ENCODE data around the gene RTRAF. TPM values are rescaled to one million over a fixed set of nuclear protein-coding genes. Genes with fewer than 3 reads are reported as not detected.

RTRAF gene
- polyA plus RNA-seq, 1 donor (not counting 4 experiments of a cell fraction or from before 2014, with no cell fraction given): 255 TPM

DNA sequence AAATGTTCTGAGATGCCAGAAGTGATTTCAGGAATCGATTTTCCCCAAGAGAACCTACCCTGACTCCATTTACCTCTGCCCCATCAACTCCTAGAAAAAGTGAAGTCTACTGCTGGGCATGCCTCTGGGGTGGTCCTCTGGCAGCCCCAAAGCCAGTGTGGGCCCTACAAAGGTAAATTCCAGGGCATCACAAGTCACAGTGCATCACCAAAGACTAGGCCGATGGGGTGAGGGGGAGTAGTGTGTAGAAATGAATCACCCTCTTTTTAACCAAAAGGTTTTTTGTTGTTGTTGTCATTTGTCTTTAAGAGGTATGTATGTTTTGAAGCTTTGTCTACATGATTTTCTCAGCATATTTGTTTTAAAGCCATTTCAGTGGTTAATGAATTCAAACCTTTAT is 46.4 kb upstream of the RTRAF start:
- Histone ChIP-seq H3K4me2 (ENCODE audit: control insufficient read depth, extremely low read depth, insufficient read depth, low read depth, low read length) (no peak overlapping the region), H3K9me1 (ENCODE audit: control insufficient read depth, extremely low read depth, insufficient read depth, low read length) (no peaks in the 10 kb centered on the region), H3K36me3 (ENCODE audit: control insufficient read depth in 2 of 2, extremely low read depth in 1 of 2, insufficient read depth in 2 of 2, low read length in 2 of 2) (no peaks in the 10 kb centered on the region), H3K79me2 (ENCODE audit: control insufficient read depth, insufficient read depth, low read length) (no peaks in the 10 kb centered on the region), H3K27me3 (ENCODE audit: control insufficient read depth, extremely low read depth, insufficient read depth, low read length) (no peaks in the 10 kb centered on the region), H3K4me1 (ENCODE audit: control insufficient read depth, extremely low read depth, insufficient read depth, low read length) (no peaks in the 10 kb centered on the region), H2AFZ (ENCODE audit: control insufficient read depth, low read length) (no peak overlapping the region), H3K9ac (ENCODE audit: control insufficient read depth, extremely low read depth, insufficient read depth, low read length) (no peak overlapping the region), H3K27ac (ENCODE audit: control insufficient read depth, insufficient read depth, low read length) (no peak overlapping the region), H3K4me3 (ENCODE audit: control insufficient read depth in 2 of 3, extremely low read depth in 1 of 3, insufficient read depth in 2 of 3, low read depth in 1 of 3, low read length in 3 of 3) (no peak overlapping the region), H4K20me1 (ENCODE audit: control insufficient read depth, extremely low read depth, insufficient read depth, low read length) (no peaks in the 10 kb centered on the region), H3K9me3 (ENCODE audit: control insufficient read depth, low read depth, low read length) (no peaks in the 10 kb centered on the region)
- FAIRE-seq: no peak
- dilution Hi-C loops (cut with MboI; ENCODE audit: extremely low pct_ligation_motif_present, low sequenced_read_pairs): no loop called here
- TF ChIP-seq, protein P1, sequence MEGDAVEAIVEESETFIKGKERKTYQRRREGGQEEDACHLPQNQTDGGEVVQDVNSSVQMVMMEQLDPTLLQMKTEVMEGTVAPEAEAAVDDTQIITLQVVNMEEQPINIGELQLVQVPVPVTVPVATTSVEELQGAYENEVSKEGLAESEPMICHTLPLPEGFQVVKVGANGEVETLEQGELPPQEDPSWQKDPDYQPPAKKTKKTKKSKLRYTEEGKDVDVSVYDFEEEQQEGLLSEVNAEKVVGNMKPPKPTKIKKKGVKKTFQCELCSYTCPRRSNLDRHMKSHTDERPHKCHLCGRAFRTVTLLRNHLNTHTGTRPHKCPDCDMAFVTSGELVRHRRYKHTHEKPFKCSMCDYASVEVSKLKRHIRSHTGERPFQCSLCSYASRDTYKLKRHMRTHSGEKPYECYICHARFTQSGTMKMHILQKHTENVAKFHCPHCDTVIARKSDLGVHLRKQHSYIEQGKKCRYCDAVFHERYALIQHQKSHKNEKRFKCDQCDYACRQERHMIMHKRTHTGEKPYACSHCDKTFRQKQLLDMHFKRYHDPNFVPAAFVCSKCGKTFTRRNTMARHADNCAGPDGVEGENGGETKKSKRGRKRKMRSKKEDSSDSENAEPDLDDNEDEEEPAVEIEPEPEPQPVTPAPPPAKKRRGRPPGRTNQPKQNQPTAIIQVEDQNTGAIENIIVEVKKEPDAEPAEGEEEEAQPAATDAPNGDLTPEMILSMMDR (optimal IDR thresholded peaks at IDR 0.05 in 1 of 3, IDR thresholded peaks at IDR 0.05 in 1 of 3, conservative IDR thresholded peaks at IDR 0.05 in 1 of 3; ENCODE audit: extremely low read depth in 1 of 3, insufficient read depth in 2 of 3, low read length in 3 of 3): no peak
- no peak for TF ChIP-seq EZH2 (IDR thresholded peaks at IDR 0.05; ENCODE audit: low read length)
- no peak for DNase-seq (ENCODE audit: low read depth, low spot score)

DNA sequence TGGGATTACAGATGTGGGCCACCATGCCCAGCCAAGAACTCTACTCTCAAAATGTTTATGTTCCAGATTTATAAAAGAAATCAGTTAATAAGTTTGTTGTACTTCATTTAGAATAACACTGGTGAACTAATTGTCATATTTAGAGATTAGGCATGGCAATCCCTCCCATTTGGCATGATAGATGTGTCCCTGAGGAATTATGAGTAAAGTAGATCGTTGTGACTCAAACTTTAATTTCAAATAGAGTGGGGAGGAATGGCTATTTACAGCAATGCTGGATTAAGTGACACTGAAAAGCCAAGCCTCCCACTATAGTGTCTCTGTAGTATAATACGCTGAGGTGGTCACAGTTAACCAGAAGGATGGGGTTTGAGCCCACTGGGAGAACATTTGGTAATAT is 39.3 kb upstream of the RTRAF start:
- no peak for FAIRE-seq
- DNase-seq (ENCODE audit: low read depth, low spot score): no peak
- Histone ChIP-seq H3K79me2 (ENCODE audit: control insufficient read depth, insufficient read depth, low read length) (no peaks in the 10 kb centered on the region), H3K27me3 (ENCODE audit: control insufficient read depth, extremely low read depth, insufficient read depth, low read length) (peaks cover 4% of the 10 kb centered on the region), H2AFZ (ENCODE audit: control insufficient read depth, low read length) (no peak overlapping the region), H3K9me1 (ENCODE audit: control insufficient read depth, extremely low read depth, insufficient read depth, low read length) (no peaks in the 10 kb centered on the region), H3K27ac (ENCODE audit: control insufficient read depth, insufficient read depth, low read length) (no peak overlapping the region), H3K4me1 (ENCODE audit: control insufficient read depth, extremely low read depth, insufficient read depth, low read length) (no peaks in the 10 kb centered on the region), H3K9ac (ENCODE audit: control insufficient read depth, extremely low read depth, insufficient read depth, low read length) (no peak overlapping the region), H3K4me3 (ENCODE audit: control insufficient read depth in 2 of 3, extremely low read depth in 1 of 3, insufficient read depth in 2 of 3, low read depth in 1 of 3, low read length in 3 of 3) (no peak overlapping the region), H3K9me3 (ENCODE audit: control insufficient read depth, low read depth, low read length) (no peaks in the 10 kb centered on the region), H4K20me1 (ENCODE audit: control insufficient read depth, extremely low read depth, insufficient read depth, low read length) (no peaks in the 10 kb centered on the region), H3K4me2 (ENCODE audit: control insufficient read depth, extremely low read depth, insufficient read depth, low read depth, low read length) (no peak overlapping the region), H3K36me3 (ENCODE audit: control insufficient read depth in 2 of 2, extremely low read depth in 1 of 2, insufficient read depth in 2 of 2, low read length in 2 of 2) (no peaks in the 10 kb centered on the region)
- TF ChIP-seq EZH2 (IDR thresholded peaks at IDR 0.05; ENCODE audit: low read length): no peak
- TF ChIP-seq, protein P1 (optimal IDR thresholded peaks at IDR 0.05 in 1 of 3, IDR thresholded peaks at IDR 0.05 in 1 of 3, conservative IDR thresholded peaks at IDR 0.05 in 1 of 3; ENCODE audit: extremely low read depth in 1 of 3, insufficient read depth in 2 of 3, low read length in 3 of 3): no peak
- dilution Hi-C loops (cut with MboI; ENCODE audit: extremely low pct_ligation_motif_present, low sequenced_read_pairs): no loop called here
